ENCODE measurements around the gene HOXC6.
"Not testable (repeated sequence)": the region's sequence is repeated elsewhere in the genome, so short reads cannot be mapped to it uniquely, and the experiment has no call there.

HOXC6 gene

GRCh38 chr12:54060174-54060974, 32.1 kb downstream of the HOXC6 start:
- DNase-seq: no peak

- no peak for DNase-seq
Measured at GRCh38 chr12:54060975-54061778, 32.9 kb downstream of the HOXC6 start.

GRCh38 chr12:54065677-54066076, 37.4 kb downstream of the HOXC6 start:
- DNase-seq: no peak

GRCh38 chr12:54066408-54066807, 38.2 kb downstream of the HOXC6 start:
- no peak for DNase-seq

GRCh38 chr12:54068418-54069070, 40.3 kb downstream of the HOXC6 start:
- DNase-seq: no peak

- no peak for DNase-seq
Measured at GRCh38 chr12:54071942-54072341, 43.7 kb downstream of the HOXC6 start.

- DNase-seq: no peak
Measured at GRCh38 chr12:54074308-54074707, 46.1 kb downstream of the HOXC6 start.

- DNase-seq: no peak
Measured at GRCh38 chr12:54075409-54075808, 47.2 kb downstream of the HOXC6 start.

DNA sequence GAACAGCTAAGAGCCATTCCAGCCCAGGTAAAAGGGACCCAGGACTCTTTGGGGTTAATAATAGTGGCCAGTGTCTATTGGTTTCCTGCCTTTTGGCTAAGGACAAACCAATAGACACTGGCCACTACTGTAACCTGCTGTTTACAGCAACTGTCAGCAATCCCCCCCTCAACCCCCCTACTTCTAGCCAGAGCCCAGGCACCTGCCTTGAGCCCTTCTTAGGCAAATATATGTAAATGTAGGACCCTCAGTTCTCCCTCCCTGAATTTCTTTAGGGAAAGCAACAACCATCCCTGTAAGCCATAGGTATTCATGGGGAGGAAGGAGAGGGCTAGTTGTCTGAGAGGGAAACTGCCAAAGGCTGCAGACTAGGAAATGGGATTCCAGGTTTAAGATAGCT, 47.7 kb downstream of the HOXC6 start:
- no peak for DNase-seq

DNA sequence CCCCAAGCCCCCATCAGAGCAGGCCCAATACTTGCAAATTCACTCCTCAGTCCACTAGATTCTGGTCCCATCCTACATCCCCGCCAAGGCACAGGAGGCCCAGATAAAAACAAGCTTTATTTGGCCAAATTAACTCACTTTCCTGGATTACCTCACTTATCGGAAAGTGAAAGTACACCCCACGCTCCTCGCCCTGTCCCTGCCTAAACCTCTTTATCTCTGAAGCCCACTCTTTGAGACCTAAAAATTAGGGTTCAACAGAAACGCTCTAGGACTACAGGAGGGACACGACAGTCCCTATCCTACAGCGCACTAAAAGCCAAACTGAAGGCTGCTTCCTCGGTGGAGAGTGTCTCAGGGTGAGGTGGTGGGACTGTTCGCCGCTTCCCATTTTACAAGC, 49.6 kb downstream of the HOXC6 start:
- DNase-seq: not testable (repeated sequence)

DNA sequence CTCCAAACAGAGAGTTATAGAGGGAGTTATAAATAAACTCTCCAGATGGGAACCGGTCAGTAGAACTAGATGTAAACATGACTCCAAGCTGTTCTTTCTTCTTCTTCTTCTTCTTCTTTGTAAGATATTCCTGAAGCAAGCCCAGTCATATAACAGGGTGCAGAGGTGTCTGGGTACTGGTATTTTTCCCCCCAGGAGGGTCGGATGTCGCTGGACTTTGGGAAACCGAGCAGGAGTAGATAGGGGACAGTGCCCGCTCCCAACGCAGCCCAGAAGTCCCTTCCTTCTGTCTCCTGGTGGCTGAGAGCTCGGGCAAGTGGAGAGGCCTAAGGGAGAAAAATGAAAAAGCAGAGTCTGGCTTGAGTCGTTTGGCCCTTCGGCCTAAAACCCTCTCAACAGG, 50.9 kb downstream of the HOXC6 start:
- DNase-seq: not testable (repeated sequence)
